COLO668 (cell line): ENCODE measurements around the gene RHOG.

Source experiments
- DNase-seq: peaks from one replicate; lab custom pipeline; 2025; ENCODE audit not compliant: unreplicated experiment; lab: John Stamatoyannopoulos, UW

RHOG gene

DNA sequence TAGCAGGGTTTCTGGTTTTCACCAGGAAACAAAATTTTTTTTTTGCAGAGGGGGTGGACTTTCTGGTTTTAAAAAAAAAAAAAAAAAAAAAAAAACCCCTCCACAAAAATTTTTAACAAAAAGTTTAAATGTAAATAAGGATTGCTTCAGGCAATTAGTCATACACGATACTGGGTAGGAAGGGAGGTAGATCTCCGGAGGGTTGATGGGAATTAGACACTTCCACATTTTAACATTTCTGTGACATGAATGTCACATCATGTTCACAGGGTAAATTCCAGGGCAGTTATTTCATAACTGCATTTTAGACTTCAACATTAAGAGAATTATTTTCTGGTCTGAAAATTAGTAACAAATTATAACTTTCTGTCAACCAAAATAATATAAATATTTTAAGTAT, 59.3 kb downstream of the RHOG start:
- DNase-seq: no peak
